Measurements from ENCODE around the gene NAA16. TPM values are rescaled to one million over a fixed set of nuclear protein-coding genes. Genes with fewer than 3 reads are reported as not detected.

The NAA16 gene
- total and polyA plus RNA-seq, 10 of the 15 experiments (the other 5 are each of a cell fraction or from before 2014, with no cell fraction given) = 5.4 to 18.5 (median 13.2) TPM

DNA sequence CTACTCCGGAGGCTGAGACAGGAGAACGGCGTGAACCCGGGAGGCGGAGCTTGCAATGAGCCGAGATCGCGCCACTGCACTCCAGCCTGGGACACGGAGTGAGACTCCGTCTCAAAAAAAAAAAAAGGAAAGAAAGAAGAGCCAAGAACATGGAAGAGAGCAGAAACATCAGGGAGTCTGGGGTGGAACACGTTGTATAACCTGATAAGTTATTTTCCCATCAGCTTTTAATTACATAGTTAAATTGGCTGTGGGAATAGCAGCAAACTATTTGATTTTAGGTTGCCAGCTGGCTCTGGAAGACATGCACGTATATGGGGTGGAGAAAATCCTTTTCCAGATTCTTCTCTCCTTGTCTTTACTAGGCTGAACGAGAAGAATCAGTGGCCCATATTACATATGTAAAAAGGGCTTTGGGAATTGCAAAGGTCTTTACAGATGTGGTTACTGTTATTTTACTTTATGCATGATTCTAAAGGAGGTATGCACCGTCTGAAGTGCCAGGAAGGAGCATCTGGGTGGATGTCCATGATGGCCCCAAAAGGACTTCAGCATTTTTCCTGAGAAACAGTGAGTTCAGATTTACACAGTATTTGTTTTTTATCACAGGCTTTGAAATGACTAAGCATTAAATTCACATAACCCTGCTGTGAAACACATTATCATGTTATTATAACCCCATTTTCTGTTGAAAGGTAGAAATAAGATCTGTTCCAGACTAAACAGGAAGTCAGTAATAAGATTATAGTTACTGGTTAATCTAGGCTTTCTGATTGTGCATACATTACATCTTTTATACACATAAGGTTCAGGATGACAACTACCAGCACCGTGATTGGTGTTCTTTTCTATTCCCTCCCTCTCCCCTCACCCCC is 4.6 kb upstream of the NAA16 start:
- H3K27ac ChIP-seq (ENCODE audit: control insufficient read depth, insufficient read depth) = no peak overlapping the region
- TF ChIP-seq SMC3 (IDR thresholded peaks at IDR 0.05; ENCODE audit: borderline replicate concordance, low read length) = no peak
- TF ChIP-seq CEBPB (IDR thresholded peaks at IDR 0.05; ENCODE audit: borderline replicate concordance in 1 of 2, low read depth in 2 of 2, low read length in 2 of 2) = no peak
- TF ChIP-seq IRF4 (IDR thresholded peaks at IDR 0.05; ENCODE audit: low read depth, low read length) = no peak
- no peak for TF ChIP-seq IKZF2 (IDR thresholded peaks at IDR 0.05)
- TF ChIP-seq YBX1 (IDR thresholded peaks at IDR 0.05) = no peak
- no peak for TF ChIP-seq SUZ12 (IDR thresholded peaks at IDR 0.05; ENCODE audit: unreplicated experiment)
- TF ChIP-seq CBFB (IDR thresholded peaks at IDR 0.05; ENCODE audit: low read depth) = no peak
- TF ChIP-seq TAF1 (IDR thresholded peaks at IDR 0.05; ENCODE audit: borderline replicate concordance, low read depth, low read length) = no peak
- TF ChIP-seq, protein P1, sequence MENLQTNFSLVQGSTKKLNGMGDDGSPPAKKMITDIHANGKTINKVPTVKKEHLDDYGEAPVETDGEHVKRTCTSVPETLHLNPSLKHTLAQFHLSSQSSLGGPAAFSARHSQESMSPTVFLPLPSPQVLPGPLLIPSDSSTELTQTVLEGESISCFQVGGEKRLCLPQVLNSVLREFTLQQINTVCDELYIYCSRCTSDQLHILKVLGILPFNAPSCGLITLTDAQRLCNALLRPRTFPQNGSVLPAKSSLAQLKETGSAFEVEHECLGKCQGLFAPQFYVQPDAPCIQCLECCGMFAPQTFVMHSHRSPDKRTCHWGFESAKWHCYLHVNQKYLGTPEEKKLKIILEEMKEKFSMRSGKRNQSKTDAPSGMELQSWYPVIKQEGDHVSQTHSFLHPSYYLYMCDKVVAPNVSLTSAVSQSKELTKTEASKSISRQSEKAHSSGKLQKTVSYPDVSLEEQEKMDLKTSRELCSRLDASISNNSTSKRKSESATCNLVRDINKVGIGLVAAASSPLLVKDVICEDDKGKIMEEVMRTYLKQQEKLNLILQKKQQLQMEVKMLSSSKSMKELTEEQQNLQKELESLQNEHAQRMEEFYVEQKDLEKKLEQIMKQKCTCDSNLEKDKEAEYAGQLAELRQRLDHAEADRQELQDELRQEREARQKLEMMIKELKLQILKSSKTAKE (IDR thresholded peaks at IDR 0.05; ENCODE audit: low read depth, poor library complexity, severe bottlenecking) = no peak
- ChIA-PET RAD21 (ENCODE audit: unreplicated experiment) (no interaction called here), CTCF (no interaction called here), SMC1A (ENCODE audit: uncharacterized antibody, unreplicated experiment) (no interaction called here), POLR2A (no interaction called here)
- no TSS peak for BruUV-seq (replicated peaks)
- no peaks in the 10 kb centered on the region for H4K20me1 ChIP-seq (ENCODE audit: control insufficient read depth, insufficient read depth)
- DNase-seq (ENCODE audit: low read depth, low spot score) (no peak), ATAC-seq (no peak), FAIRE-seq (no peak)
- intact Hi-C loops (cut with micrococcal nuclease; ENCODE audit: unreplicated experiment) (no loop called here), in situ Hi-C loops (cut with MboI) (no loop called here)
- no peaks in the 10 kb centered on the region for H3K9me3 ChIP-seq (replicated peaks; ENCODE audit: control insufficient read depth, insufficient read depth, low read length)
- 73% methylated on average over 12 of the region's 15 CpGs for WGBS (ENCODE audit: insufficient coverage, insufficient replicate concordance, low lambda C conversion rate, missing lambda C conversion rate)
- no peaks in the 10 kb centered on the region for H3K4me1 ChIP-seq (ENCODE audit: control insufficient read depth, insufficient read depth, low read length)
- no peak overlapping the region for H3K9ac ChIP-seq (ENCODE audit: control insufficient read depth, insufficient read depth, low read length)
- H3K4me2 ChIP-seq (ENCODE audit: control insufficient read depth, insufficient read depth) = no peak overlapping the region
- no peak overlapping the region for H2AFZ ChIP-seq (ENCODE audit: control insufficient read depth, low read depth, low read length)
- no peak overlapping the region for H3K4me3 ChIP-seq
- no peaks in the 10 kb centered on the region for H3K36me3 ChIP-seq (ENCODE audit: control insufficient read depth in 2 of 2, insufficient read depth in 2 of 2, low read length in 1 of 2)
- peaks cover 5% of the 10 kb centered on the region for H3K79me2 ChIP-seq (ENCODE audit: control insufficient read depth, insufficient read depth, low read length)
- no peaks in the 10 kb centered on the region for H3K27me3 ChIP-seq (replicated peaks in 1 of 2; ENCODE audit: control insufficient read depth in 2 of 2, insufficient read depth in 2 of 2, low read length in 1 of 2)

Data from GM12878 (cell line).